Measurements from ENCODE around the gene RASSF10. TPM values are rescaled to one million over a fixed set of nuclear protein-coding genes. Genes with fewer than 3 reads are reported as not detected.
A peak's percentile ranks its signal among the peaks of the same experiment; 100 is the strongest.

Gene RASSF10
- total and polyA plus RNA-seq, 8 donors = 0.06 to 0.41 (median 0.26) TPM; not detected in 4

DNA sequence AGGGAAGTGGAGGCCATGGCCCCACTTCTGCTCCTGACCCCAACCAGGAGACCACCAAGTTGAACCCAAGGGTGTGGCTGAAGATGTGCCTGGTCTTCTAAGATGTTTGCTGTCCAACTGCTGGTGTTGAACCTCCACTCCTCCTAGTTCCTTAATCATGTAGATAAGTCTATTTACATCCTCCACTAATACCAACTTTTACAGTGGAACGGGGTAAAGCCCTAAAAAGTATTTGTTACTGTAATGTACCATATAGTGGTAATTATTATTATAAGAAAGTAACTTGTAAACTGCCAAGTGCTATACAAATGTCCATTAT is 19.0 kb upstream of the RASSF10 start:
- Histone ChIP-seq H3K4me1 (no peaks in the 10 kb centered on the region), H3K27me3 (no peaks in the 10 kb centered on the region), H3K36me3 (no peaks in the 10 kb centered on the region), H3K27ac (no peak overlapping the region), H3K9me3 (no peaks in the 10 kb centered on the region), H3K4me3 (no peak overlapping the region)
- TF ChIP-seq, protein P1, sequence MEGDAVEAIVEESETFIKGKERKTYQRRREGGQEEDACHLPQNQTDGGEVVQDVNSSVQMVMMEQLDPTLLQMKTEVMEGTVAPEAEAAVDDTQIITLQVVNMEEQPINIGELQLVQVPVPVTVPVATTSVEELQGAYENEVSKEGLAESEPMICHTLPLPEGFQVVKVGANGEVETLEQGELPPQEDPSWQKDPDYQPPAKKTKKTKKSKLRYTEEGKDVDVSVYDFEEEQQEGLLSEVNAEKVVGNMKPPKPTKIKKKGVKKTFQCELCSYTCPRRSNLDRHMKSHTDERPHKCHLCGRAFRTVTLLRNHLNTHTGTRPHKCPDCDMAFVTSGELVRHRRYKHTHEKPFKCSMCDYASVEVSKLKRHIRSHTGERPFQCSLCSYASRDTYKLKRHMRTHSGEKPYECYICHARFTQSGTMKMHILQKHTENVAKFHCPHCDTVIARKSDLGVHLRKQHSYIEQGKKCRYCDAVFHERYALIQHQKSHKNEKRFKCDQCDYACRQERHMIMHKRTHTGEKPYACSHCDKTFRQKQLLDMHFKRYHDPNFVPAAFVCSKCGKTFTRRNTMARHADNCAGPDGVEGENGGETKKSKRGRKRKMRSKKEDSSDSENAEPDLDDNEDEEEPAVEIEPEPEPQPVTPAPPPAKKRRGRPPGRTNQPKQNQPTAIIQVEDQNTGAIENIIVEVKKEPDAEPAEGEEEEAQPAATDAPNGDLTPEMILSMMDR (IDR thresholded peaks at IDR 0.05) = no peak
- no peak for ATAC-seq
- intact Hi-C loops (cut with DNase I) = no loop called here
- no peak for DNase-seq
- FAIRE-seq = no peak
- 76 to 87% methylated on average over 1 of the region's 1 CpG for WGBS, 2 donors

DNA sequence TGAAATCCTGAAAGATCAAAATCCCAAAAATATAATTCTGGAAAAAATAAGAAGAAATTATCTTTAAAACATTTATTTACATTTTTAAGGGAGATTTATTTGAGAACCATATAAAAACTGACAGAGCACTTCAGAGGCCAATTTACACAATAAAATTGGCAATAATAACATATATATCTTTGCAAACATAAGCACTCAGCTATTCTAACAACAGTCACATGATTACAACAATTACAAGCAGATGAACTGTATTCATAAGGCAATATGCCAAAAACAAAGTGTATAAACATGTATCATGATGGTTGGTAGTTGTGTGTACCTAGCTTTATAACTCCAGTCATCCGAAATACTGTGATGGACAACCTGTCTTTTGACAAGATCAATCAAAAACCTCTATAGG is 17.7 kb upstream of the RASSF10 start:
- H3K27me3 ChIP-seq = no peaks in the 10 kb centered on the region
- no peak overlapping the region for H3K4me3 ChIP-seq
- WGBS, 2 donors = 82 to 89% methylated on average over 1 of the region's 1 CpG
- ATAC-seq (no peak), DNase-seq (no peak), FAIRE-seq (no peak)
- intact Hi-C loops (cut with DNase I) = no loop called here
- no peak overlapping the region for H3K27ac ChIP-seq
- H3K36me3 ChIP-seq = no peaks in the 10 kb centered on the region
- no peaks in the 10 kb centered on the region for H3K4me1 ChIP-seq
- TF ChIP-seq, protein P1 (IDR thresholded peaks at IDR 0.05) = no peak
- no peaks in the 10 kb centered on the region for H3K9me3 ChIP-seq

DNA sequence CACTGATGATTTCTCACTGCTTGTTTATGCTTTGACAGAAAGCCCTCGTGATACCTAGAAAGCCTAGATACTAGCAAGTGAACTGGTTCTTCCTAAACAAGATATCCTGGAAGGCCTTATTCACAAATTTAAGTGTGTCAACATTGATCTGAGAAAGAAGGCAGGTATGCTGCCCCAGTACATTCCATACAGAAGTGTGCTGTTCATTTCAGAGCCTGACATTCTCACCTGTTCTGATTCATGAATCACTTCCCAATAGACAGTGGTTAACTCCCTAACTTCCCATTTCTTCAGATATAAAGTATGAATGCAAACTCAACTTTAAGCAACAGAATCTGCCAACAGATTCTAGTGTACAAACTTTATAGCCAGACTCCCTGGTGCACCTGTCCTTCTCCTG is 15.5 kb upstream of the RASSF10 start:
- intact Hi-C loops (cut with DNase I) = no loop called here
- no peaks in the 10 kb centered on the region for H3K36me3 ChIP-seq
- H3K27ac ChIP-seq = no peak overlapping the region
- TF ChIP-seq, protein P1 (IDR thresholded peaks at IDR 0.05) = no peak
- H3K9me3 ChIP-seq = no peaks in the 10 kb centered on the region
- FAIRE-seq (no peak), DNase-seq (no peak), ATAC-seq (no peak)
- H3K27me3 ChIP-seq = no peaks in the 10 kb centered on the region
- WGBS, 2 donors = 76 to 84% methylated on average over 1 of the region's 1 CpG
- H3K4me3 ChIP-seq = no peak overlapping the region
- peaks cover 0 to 9% (median 5%) of the 10 kb centered on the region in 3 donors for H3K4me1 ChIP-seq

DNA sequence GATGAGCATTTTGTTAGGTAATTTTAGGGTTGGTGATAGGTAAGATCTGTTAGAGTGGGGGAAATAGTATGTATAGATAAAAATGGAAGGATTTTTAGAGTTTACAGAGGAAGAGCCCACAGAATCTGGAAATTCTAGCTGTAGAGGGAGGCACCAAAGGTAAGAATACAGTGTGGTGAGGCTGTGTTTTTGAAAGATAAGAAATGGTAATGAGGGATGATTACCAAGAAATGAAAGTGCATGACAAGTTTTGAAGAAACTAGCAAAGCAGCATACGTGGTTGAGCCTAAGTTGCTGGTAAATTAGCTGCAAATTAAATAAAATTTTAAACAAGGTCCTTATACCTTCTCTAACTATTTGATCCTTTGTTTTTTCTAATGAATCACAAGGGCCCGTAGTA is 14.6 kb upstream of the RASSF10 start:
- peaks cover 0 to 9% (median 5%) of the 10 kb centered on the region in 3 donors for H3K4me1 ChIP-seq
- TF ChIP-seq, protein P1 (IDR thresholded peaks at IDR 0.05) = no peak
- intact Hi-C loops (cut with DNase I) = no loop called here
- no peaks in the 10 kb centered on the region for H3K36me3 ChIP-seq
- no peaks in the 10 kb centered on the region for H3K27me3 ChIP-seq
- H3K4me3 ChIP-seq = no peak overlapping the region
- H3K27ac ChIP-seq = no peak overlapping the region
- FAIRE-seq (no peak), DNase-seq (no peak), ATAC-seq (no peak)
- 91% methylated on average over 2 of the region's 2 CpGs for WGBS, 2 donors
- H3K9me3 ChIP-seq = no peaks in the 10 kb centered on the region

DNA sequence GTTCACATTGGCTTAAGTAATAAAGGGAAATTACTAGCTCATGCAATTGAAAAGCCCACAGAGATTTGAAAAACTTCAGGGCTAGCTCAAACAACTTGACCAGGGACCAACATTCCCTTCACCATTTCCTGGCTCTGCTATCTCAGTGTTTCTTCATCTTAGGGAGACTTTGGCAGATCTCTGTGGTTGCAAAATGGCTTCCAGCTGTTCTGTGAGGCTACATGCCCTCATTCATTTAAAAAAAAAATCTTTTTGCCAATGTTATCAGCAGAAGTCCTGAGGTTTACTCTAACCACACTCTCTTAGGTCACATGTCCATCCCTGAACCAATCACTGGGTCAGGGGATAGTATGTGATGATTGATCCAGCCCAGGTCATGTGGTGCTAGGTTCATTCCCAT is 13.9 kb upstream of the RASSF10 start:
- TF ChIP-seq, protein P1 (IDR thresholded peaks at IDR 0.05) = no peak
- Histone ChIP-seq H3K4me3 (no peak overlapping the region), H3K36me3 (no peaks in the 10 kb centered on the region), H3K4me1 (peaks cover 0 to 9% (median 5%) of the 10 kb centered on the region in 3 donors), H3K27ac (no peak overlapping the region), H3K9me3 (no peaks in the 10 kb centered on the region), H3K27me3 (no peaks in the 10 kb centered on the region)
- intact Hi-C loops (cut with DNase I) = no loop called here
- ATAC-seq (peak in 2 of 4 donors; percentile 17 to 64), FAIRE-seq (no peak), DNase-seq (no peak)

All from pancreas (tissue), 10 donors.